Stromal cell of bone marrow (primary cell): ENCODE data around the gene TLCD1.

Experiments
- DNase-seq: peaks from one replicate; pipeline ENCODE4 v3.0.0-alpha.2; 2012; ENCODE audit warnings: low read depth

The TLCD1 gene

GRCh38 chr17:28726226-28726626, at the start of gene TLCD1:
TSS of gene TLCD1 (minus strand) at chr17:28726233. CDS start at chr17:28726097, 136 bp downstream.
- peak; percentile 21 for DNase-seq

GRCh38 chr17:28774206-28774605, 48.2 kb upstream of the TLCD1 start:
- no peak for DNase-seq

- DNase-seq = no peak
Measured at GRCh38 chr17:28773736-28774135, 47.7 kb upstream of the TLCD1 start.

- DNase-seq = no peak
Measured at GRCh38 chr17:28765038-28765437, 39.0 kb upstream of the TLCD1 start.

GRCh38 chr17:28763804-28764266, 37.8 kb upstream of the TLCD1 start:
- peak; percentile 68 for DNase-seq

GRCh38 chr17:28763137-28763799, 37.2 kb upstream of the TLCD1 start:
- no peak for DNase-seq

- DNase-seq = no peak
Measured at GRCh38 chr17:28760601-28761562, 34.8 kb upstream of the TLCD1 start.

- DNase-seq = no peak
Measured at GRCh38 chr17:28759256-28759865, 33.3 kb upstream of the TLCD1 start.

- DNase-seq = no peak
Measured at GRCh38 chr17:28758411-28759121, 32.5 kb upstream of the TLCD1 start.

GRCh38 chr17:28756049-28756804, 30.2 kb upstream of the TLCD1 start:
- DNase-seq = no peak

GRCh38 chr17:28755486-28755885, 29.5 kb upstream of the TLCD1 start:
- no peak for DNase-seq

GRCh38 chr17:28751600-28752366, 25.8 kb upstream of the TLCD1 start:
- DNase-seq = no peak

- peak; percentile 85 for DNase-seq
Measured at GRCh38 chr17:28750178-28751047, 24.4 kb upstream of the TLCD1 start.

- DNase-seq = no peak
Measured at GRCh38 chr17:28749516-28750177, 23.6 kb upstream of the TLCD1 start.

- DNase-seq = no peak
Measured at GRCh38 chr17:28748852-28749515, 23.0 kb upstream of the TLCD1 start.

- no peak for DNase-seq
Measured at GRCh38 chr17:28747801-28748750, 22.0 kb upstream of the TLCD1 start.

- no peak for DNase-seq
Measured at GRCh38 chr17:28747051-28747691, 21.1 kb upstream of the TLCD1 start.
